D721Med (cell line): Measurements from ENCODE around the gene GTPBP6.
"Not testable (repeated sequence)": the region's sequence is repeated elsewhere in the genome, so short reads cannot be mapped to it uniquely, and the experiment has no call there.

Experiments
- DNase-seq: peaks from one replicate; pipeline ENCODE4 v3.0.0; 2011; ENCODE audit warnings: low spot score; ENCODE audit not compliant: insufficient read length
- FAIRE-seq: peaks from 2 replicates; lab custom pipeline; 2011; peaks lifted over from hg19 to GRCh38; lab: Jason Lieb, UNC
- TF ChIP-seq, protein P1 (sequence below): IDR thresholded peaks from 2 replicates; pipeline ENCODE4 v1.5.1; 2012; ENCODE audit warnings: mild to moderate bottlenecking, control low read depth; ENCODE audit not compliant: insufficient read depth; ENCODE audit errors: missing control alignments

GTPBP6 gene

DNA sequence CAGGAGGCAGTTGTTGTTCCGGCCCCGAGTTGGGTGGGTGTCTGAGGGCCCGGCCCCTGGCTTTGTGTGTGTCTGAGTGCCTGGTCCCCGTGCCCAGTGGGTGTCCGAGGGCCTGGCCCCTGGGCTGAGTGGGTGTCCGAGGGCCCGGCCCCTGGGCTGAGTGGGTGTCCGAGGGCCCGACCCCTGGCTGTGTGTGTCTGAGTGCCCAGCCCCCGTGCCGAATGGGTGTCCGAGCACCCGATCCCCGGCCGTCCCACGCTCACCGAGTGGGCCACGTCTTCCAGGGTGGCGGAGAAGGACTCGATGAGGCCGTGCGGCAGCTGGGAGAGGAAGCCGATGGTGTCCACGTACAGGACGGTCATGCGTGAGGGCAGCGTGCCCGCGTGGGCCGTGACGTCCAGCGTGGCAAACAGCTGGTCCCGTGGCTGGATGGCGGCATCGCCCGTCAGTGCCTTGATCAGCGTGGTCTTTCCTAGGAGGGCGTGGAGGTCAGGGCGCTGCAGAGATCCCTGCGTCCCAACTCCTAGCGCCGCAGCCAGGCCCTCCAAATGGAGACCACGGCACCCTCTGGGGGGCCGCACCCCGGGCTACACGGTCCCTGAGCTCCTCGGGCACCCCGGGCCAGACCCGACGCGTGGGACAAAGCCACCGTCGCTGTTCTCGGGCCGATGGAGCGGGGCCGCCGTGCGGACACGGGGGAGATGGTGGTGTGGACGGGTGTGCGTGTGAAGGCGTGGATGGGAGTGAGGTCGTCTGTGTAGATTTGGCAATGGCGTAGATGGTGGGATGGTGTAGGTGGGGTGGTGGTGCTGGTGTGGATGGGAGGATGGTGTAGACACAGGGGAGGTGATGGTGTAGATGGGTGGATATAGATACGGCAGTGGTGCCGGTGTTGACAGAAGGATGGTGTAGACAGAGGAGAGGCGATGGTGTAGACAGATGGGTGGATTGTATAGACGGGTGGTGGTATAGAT, 7.2 kb downstream of the GTPBP6 start:
- DNase-seq (no peak), FAIRE-seq (no peak)
- TF ChIP-seq, protein P1, sequence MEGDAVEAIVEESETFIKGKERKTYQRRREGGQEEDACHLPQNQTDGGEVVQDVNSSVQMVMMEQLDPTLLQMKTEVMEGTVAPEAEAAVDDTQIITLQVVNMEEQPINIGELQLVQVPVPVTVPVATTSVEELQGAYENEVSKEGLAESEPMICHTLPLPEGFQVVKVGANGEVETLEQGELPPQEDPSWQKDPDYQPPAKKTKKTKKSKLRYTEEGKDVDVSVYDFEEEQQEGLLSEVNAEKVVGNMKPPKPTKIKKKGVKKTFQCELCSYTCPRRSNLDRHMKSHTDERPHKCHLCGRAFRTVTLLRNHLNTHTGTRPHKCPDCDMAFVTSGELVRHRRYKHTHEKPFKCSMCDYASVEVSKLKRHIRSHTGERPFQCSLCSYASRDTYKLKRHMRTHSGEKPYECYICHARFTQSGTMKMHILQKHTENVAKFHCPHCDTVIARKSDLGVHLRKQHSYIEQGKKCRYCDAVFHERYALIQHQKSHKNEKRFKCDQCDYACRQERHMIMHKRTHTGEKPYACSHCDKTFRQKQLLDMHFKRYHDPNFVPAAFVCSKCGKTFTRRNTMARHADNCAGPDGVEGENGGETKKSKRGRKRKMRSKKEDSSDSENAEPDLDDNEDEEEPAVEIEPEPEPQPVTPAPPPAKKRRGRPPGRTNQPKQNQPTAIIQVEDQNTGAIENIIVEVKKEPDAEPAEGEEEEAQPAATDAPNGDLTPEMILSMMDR: no peak

DNA sequence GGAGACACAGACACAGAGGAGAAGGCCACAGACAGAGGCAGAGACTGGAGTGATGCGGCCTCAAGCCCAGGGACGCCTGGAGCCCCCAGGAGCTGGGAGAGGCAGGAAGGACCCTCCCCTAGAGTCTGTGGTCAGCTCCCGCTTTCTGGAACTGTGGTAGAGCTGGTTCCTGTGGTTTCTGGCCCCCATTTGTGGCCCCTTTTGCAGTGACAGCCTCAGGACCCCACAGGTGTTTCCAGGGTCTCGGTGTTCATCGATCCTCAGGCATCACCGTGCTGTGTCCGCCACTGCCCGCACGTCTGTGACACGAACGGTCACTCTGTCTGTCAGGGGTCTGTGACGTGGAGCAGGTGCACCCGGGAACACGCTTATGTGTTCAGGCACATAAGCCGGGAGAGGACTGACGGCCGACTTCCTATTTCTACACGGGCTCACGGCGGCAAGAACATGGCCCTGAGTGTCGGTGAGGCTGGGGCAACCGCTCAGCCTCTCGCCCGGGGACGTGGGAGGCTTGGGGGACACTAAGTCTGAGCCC, 7.9 kb downstream of the GTPBP6 start:
- TF ChIP-seq, protein P1: no peak
- FAIRE-seq: no peak

DNA sequence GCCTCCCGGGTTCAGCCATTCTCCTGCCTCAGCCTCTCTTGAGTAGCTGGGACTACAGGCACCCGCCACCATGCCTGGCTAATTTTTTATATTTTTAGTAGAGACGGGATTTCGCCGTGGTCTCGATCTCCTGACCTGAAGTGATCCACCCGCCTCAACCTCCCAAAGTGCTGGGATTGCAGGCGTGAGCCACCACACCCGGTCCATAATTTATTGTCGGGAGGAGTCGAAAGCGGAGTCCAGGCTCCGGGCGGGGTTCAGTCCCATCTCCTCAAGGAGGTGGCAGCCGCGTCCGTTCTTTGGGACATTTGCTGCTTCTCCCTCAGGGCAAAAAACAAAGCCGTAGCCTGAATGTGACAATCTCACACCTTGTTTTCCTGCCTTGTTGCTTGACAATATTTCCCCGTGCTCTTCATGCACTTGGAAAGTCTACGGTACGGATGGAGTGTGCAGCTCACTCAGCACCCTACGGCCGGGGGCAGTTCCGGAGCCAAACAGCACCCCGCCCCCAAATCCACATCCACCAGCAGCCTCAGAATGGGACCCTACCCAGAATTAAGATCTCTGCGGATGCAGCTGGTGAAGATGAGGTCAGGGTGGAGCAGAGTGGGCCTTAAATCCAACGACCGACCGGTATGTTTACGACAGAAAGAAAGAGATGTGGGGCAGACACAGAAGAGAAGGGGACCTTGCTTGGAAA, 9.6 kb downstream of the GTPBP6 start:
- FAIRE-seq (no peak), DNase-seq (no peak)
- TF ChIP-seq, protein P1: no peak

More for the DNA sequence above, 7.9 kb downstream of the GTPBP6 start:
- DNase-seq: no peak

DNA sequence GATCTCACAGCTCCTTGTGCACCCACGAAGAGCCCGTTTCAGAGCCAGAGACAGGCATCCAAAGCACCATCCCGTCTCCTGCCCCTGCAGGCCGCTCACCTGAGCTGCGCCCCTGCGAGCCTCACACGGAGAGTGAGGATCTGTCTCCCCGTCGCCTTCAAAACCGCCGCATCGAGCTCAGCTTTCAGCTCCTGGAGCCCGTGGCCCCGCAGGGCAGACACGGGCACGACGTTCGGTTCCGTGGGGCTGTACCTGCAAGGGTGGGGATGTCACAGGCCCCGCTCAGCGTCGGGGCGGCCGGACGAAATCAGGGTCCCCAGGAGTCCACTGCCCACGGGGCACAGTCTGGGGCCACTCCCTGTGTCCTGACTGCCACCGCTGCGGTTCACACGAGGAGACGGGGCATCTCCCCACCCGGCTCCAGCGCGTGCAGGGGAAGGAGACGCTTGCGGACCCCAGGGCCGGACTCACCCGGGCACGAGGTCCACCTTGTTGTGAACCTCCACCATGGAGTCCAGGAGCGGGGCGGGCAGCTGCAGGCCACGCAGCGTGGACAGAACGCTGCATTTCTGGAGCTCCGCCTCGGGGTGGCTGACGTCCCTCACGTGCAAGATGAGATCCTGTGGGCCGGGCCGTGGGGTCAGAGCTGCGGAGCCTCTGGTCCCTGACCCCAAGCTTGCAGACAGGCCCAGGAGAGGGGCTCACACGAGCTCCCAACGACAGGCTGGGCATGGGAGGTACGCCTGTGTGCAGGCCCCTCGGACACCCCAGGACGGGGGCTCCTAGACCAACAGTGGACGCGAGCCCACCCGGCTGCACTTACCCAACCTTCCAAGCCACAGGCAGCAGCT, 11.1 kb downstream of the GTPBP6 start:
- DNase-seq: no peak
- TF ChIP-seq, protein P1: no peak
- FAIRE-seq: no peak

DNA sequence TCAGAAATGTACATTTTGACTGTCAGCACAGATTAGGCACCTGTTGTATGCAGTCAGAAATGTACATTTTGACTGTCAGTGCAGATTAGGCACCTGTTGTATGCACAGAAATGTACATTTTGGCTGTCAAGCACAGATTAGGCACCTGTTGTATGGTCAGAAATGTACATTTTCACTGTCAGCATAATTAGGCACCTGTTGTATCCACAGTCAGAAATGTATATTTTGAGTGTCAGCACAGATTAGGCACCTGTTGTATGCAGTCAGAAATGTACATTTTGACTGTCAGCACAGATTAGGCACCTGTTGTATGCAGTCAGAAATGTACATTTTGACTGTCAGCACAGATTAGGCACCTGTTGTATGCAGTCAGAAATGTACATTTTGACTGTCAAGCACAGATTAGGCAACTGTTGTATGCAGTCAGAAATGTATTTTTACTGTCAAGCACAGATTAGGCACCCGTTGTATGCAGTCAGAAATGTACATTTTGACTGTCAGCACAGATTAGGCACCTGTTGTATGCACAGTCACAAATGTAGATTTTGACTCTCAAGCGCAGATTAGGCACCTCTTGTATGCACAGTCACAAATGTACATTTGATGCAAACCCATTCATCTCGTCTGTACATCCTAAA, 11.9 kb downstream of the GTPBP6 start:
- not testable (repeated sequence) for DNase-seq, FAIRE-seq

DNA sequence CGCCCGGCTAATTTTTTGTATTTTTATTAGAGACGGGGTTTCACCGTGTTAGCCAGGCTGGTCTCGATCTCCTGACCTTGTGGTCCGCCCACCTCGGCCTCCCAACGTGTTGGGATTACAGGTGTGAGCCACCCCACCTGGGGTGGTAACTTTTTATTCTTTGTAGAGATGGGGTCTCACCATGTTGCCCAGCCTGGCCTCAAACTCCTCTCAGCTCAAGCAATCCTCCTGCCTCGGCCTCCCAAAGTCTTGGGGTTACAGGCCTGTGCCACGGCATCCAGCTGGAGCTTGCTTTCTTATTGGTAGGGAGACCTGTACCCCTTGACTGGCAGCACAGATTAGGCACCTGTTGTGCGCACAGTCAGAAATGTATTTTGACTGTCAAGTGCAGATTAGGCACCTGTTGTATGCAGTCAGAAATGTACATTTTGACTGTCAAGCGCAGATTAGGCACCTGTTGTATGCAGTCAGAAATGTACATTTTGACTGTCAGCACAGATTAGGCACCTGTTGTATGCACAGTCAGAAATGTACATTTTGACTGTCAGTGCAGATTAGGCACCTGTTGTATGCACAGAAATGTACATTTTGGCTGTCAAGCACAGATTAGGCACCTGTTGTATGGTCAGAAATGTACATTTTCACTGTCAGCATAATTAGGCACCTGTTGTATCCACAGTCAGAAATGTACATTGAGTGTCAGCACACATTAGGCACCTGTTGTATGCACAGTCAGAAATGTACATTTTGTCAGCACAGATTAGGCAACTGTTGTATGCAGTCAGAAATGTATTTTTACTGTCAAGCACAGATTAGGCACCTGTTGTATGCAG, 12.6 kb downstream of the GTPBP6 start:
- DNase-seq, FAIRE-seq: not testable (repeated sequence)

DNA sequence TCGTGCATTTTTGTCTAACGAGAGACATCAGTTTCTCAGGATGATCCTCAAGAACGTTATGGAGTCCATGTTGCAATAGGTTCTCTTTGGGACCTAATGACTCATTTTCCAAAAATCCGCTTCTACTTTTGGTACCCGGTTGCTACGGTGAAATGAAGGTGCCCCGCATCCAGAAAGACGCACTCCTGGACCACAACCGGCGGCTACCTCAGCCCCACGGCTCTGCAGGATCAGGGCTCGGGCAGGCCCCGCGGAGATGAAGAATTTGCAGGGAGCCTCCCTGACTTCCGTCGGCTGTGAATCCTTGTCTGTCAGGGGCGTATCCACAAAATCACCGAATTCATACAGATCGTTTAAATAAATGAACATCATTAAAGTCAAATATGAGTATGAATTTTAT, 15.6 kb downstream of the GTPBP6 start:
- TF ChIP-seq, protein P1: no peak
- no peak for FAIRE-seq

More for the DNA sequence above, 15.6 kb downstream of the GTPBP6 start:
- DNase-seq: no peak
